G401 (cell line): ENCODE data around the gene PLAU. TPM values are rescaled to one million over a fixed set of nuclear protein-coding genes. Genes with fewer than 3 reads are reported as not detected.

Experiments used
- DNase-seq: peaks from one replicate; pipeline ENCODE4 v3.0.0-alpha.2; 2015; ENCODE audit warnings: low spot score
- in situ Hi-C: cut with HindIII; loops from 2 replicates; pipeline ENCODE4 v1.10.0; 2016; ENCODE audit warnings: low sequenced_read_pairs, mixed read lengths
- total RNA-seq: library from RNA; depleted of rRNA; stranded (reverse); fragments of >200 nt; shearing (Covaris generic); gene quantifications from 2 replicates; pipeline ENCODE4 v1.2.3, GENCODE V29; 2014; rRNA removed

PLAU gene
- total RNA-seq, 1 experiment from 2014 or later, result 143 TPM

DNA sequence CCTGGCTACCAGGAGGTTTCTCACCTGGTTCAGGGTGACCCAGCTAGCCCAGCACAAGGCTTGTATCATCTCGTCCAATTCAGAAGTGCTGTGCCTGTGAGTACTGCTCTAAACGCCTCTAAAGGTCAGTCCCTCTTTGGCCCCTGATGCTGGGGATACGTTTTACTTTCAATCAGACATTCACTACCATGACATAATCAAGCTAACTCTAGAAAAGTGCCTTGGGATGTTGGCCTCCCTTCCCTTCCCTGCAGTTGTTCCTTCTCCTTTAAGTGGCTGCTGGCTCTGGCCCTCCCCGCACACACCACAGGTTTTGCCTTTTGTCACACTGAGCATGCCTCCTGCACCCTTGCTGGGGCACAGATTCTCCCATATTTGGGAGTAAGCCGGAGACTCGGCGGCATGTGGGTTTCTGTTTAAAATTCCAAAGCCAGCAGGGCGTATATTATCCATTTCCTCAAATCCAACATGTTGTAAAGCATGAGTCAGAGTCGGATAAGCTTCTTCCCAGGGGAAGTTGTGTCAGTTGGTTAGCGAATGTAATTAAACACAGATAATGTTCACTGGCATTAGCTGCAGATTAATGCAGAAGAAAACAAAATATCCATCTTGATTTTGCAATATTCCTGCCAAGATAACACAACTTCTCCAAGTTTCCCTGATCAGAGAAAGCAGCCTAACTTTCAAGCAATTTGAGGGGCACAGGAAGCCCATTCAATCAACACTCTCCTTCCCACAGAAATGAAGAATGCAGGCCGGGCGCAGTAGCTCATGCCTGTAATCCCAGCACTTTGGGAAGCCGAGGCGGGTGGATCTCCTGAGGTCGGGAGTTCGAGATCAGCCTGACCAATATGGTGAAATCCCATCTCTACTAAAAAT is 55.2 kb downstream of the PLAU start:
- in situ Hi-C loops, result loop anchor here (5.0 kb wide), 1 partner anchor 46 kb away; no protein-coding TSS in a partner anchor
- peak; percentile 89 for DNase-seq

DNA sequence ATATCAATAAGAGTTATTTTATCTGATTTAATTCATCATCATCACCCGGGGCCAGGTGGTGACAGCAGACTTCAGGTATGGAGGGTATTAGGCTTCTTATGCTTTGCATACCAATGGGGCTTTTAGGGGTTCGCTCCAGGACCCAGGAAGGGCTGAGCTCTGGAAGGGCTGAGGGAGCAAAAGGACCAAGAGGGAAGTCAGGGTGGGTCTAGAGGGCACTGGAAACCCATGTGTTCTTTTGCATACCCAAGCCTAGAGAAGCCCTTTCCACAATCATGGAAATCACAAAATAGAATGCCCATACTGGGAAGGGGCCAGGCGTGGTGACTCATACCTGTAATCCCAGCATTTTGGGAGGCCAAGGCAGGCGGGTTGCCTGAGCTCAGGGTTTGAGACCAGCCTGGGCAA is 56.1 kb downstream of the PLAU start:
- no peak for DNase-seq

More for the DNA sequence above, 56.1 kb downstream of the PLAU start:
- in situ Hi-C loops, result loop anchor here (5.0 kb wide), 1 partner anchor 45 kb away; no protein-coding TSS in a partner anchor

Other genes with a start within 250 kb of the PLAU start
- 0.55 and 1.5 TPM in 2 replicates for gene AGAP5, start 213.0 kb upstream of the PLAU start, total RNA-seq
- gene SEC24C, start 166.8 kb upstream of the PLAU start, total RNA-seq, result 49.0 and 54.4 TPM in 2 replicates
- 65.5 and 76.8 TPM in 2 replicates for gene CHCHD1, start 129.1 kb upstream of the PLAU start, total RNA-seq
- 22.8 and 30.6 TPM in 2 replicates for gene ZSWIM8, start 125.5 kb upstream of the PLAU start, total RNA-seq
- gene NDST2, start 99.5 kb upstream of the PLAU start, total RNA-seq, result 3.7 and 6.9 TPM in 2 replicates
- 9.0 and 11.8 TPM in 2 replicates for gene CAMK2G, start 36.6 kb upstream of the PLAU start, total RNA-seq
- 310 and 384 TPM in 2 replicates for gene VCL, start 87.0 kb downstream of the PLAU start, total RNA-seq
- 4.0 and 10.9 TPM in 2 replicates for gene AP3M1, start 239.7 kb downstream of the PLAU start, total RNA-seq
- 96.2 and 99.5 TPM in 2 replicates for gene ADK, start 240.1 kb downstream of the PLAU start, total RNA-seq